ENCODE results near the gene ARHGEF38. TPM values are rescaled to one million over a fixed set of nuclear protein-coding genes. Genes with fewer than 3 reads are reported as not detected.

The ARHGEF38 gene
- total RNA-seq, 1 experiment from 2014 or later, result not detected

DNA sequence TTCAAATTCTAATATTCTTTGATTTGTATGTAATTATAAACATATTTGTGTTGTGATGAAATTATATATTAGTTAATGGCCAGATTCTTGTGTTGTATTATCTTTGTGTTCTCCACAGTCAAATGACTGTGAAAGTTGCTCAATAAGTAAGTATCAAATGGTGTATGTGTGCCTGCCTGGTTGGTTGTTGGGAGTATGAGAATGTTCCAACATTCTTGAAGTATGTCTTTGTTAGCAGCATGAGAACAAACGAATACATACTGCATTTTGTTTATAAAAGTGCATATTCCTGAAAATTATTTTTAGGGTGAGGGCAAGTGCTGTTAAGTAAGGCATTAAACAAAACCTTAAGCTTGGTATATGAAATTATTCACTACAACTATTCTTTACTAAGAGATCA lies 16.2 kb downstream of the ARHGEF38 start:
- no peak overlapping the region for H3K27ac Mint-ChIP-seq (ENCODE audit: low read depth, unreplicated experiment)
- BruUV-seq (replicated peaks), result no TSS peak
- no peaks in the 10 kb centered on the region for H3K9me3 Mint-ChIP-seq (ENCODE audit: unreplicated experiment)
- H3K27me3 Mint-ChIP-seq (ENCODE audit: insufficient read depth, unreplicated experiment), result no peaks in the 10 kb centered on the region
- CTCF ChIA-PET, result interaction anchor here (0.6 to 1.6 kb wide), 4 partner anchors 8 to 199 kb away, joined by 3 to 5 read pairs (median 4); no protein-coding TSS in a partner anchor
- no peak for TF ChIP-seq CTCF (IDR thresholded peaks at IDR 0.05; ENCODE audit: unreplicated experiment)
- no peak overlapping the region for H3K4me3 Mint-ChIP-seq (ENCODE audit: unreplicated experiment)
- no peak for DNase-seq (ENCODE audit: unreplicated experiment)
- intact Hi-C loops (cut with micrococcal nuclease), result no loop called here
- H3K36me3 Mint-ChIP-seq (ENCODE audit: insufficient read depth, unreplicated experiment), result no peaks in the 10 kb centered on the region
- POLR2A ChIA-PET, result interaction anchor here (1.2 kb wide), 1 partner anchor 12 kb away, joined by 3 read pairs; no protein-coding TSS in a partner anchor
- H3K4me1 Mint-ChIP-seq (ENCODE audit: insufficient read depth, unreplicated experiment), result no peaks in the 10 kb centered on the region

- intact Hi-C loops (cut with micrococcal nuclease), result no loop called here
- H3K4me3 Mint-ChIP-seq (ENCODE audit: unreplicated experiment), result no peak overlapping the region
- no peaks in the 10 kb centered on the region for H3K9me3 Mint-ChIP-seq (ENCODE audit: unreplicated experiment)
- no peak for DNase-seq (ENCODE audit: unreplicated experiment)
- TF ChIP-seq CTCF (IDR thresholded peaks at IDR 0.05; ENCODE audit: unreplicated experiment), result no peak
- H3K27me3 Mint-ChIP-seq (ENCODE audit: insufficient read depth, unreplicated experiment), result no peaks in the 10 kb centered on the region
- ChIA-PET POLR2A (interaction anchor here (1.2 kb wide), 2 partner anchors 9 to 12 kb away, joined by 3 to 5 read pairs; no protein-coding TSS in a partner anchor), CTCF (interaction anchor here (0.6 to 1.6 kb wide), 5 partner anchors 9 to 199 kb away, joined by 3 to 5 read pairs (median 3); partner anchors contain the start of gene PPA2)
- H3K36me3 Mint-ChIP-seq (ENCODE audit: insufficient read depth, unreplicated experiment), result no peaks in the 10 kb centered on the region
- no TSS peak for BruUV-seq (replicated peaks)
- no peaks in the 10 kb centered on the region for H3K4me1 Mint-ChIP-seq (ENCODE audit: insufficient read depth, unreplicated experiment)
- H3K27ac Mint-ChIP-seq (ENCODE audit: low read depth, unreplicated experiment), result no peak overlapping the region
These were observed 16.8 kb downstream of the ARHGEF38 start for GRCh38 chr4:105569057-105569865.

GRCh38 chr4:105569866-105570236 lies 17.4 kb downstream of the ARHGEF38 start:
- H3K27me3 Mint-ChIP-seq (ENCODE audit: insufficient read depth, unreplicated experiment), result no peaks in the 10 kb centered on the region
- H3K4me3 Mint-ChIP-seq (ENCODE audit: unreplicated experiment), result no peak overlapping the region
- H3K9me3 Mint-ChIP-seq (ENCODE audit: unreplicated experiment), result no peaks in the 10 kb centered on the region
- intact Hi-C loops (cut with micrococcal nuclease), result no loop called here
- no peak for DNase-seq (ENCODE audit: unreplicated experiment)
- BruUV-seq (replicated peaks), result no TSS peak
- TF ChIP-seq CTCF (IDR thresholded peaks at IDR 0.05; ENCODE audit: unreplicated experiment), result no peak
- ChIA-PET CTCF (interaction anchor here (1.1 to 1.6 kb wide), 2 partner anchors 9 to 49 kb away, joined by 3 to 5 read pairs; no protein-coding TSS in a partner anchor), POLR2A (interaction anchor here (1.2 kb wide), 2 partner anchors 9 to 11 kb away, joined by 3 to 5 read pairs; no protein-coding TSS in a partner anchor)
- H3K36me3 Mint-ChIP-seq (ENCODE audit: insufficient read depth, unreplicated experiment), result no peaks in the 10 kb centered on the region
- no peak overlapping the region for H3K27ac Mint-ChIP-seq (ENCODE audit: low read depth, unreplicated experiment)
- no peaks in the 10 kb centered on the region for H3K4me1 Mint-ChIP-seq (ENCODE audit: insufficient read depth, unreplicated experiment)

DNA sequence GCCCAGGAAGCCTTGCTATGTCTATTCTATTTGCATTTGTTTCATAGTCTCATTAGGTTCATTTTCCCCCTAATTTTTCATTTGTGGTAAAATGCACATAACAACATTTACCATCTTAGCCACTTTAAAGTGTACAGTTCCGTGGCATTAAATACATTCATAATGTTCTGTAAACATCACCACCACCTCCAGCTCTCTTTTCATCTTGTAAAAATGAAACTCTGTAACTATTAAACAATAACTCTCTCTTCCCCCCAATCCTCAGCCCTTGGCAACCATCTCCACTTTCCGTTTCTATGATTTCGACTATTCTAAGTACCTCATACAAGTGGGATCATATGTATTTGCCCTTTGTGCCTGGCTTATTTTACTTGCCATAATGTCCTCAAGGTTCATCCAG lies 19.9 kb downstream of the ARHGEF38 start:
- TF ChIP-seq CTCF (IDR thresholded peaks at IDR 0.05; ENCODE audit: unreplicated experiment), result no peak
- intact Hi-C loops (cut with micrococcal nuclease), result no loop called here
- Mint-ChIP-seq H3K4me3 (ENCODE audit: unreplicated experiment) (no peak overlapping the region), H3K9me3 (ENCODE audit: unreplicated experiment) (no peaks in the 10 kb centered on the region), H3K27ac (ENCODE audit: low read depth, unreplicated experiment) (no peak overlapping the region), H3K36me3 (ENCODE audit: insufficient read depth, unreplicated experiment) (no peaks in the 10 kb centered on the region), H3K4me1 (ENCODE audit: insufficient read depth, unreplicated experiment) (no peaks in the 10 kb centered on the region), H3K27me3 (ENCODE audit: insufficient read depth, unreplicated experiment) (no peaks in the 10 kb centered on the region)
- CTCF ChIA-PET, result no interaction called here
- POLR2A ChIA-PET, result interaction anchor here (0.6 kb wide), 1 partner anchor 14 kb away, joined by 3 read pairs; no protein-coding TSS in a partner anchor
- no TSS peak for BruUV-seq (replicated peaks)
- DNase-seq (ENCODE audit: unreplicated experiment), result no peak

All from MCF 10A (cell line).